Measurements from ENCODE around the gene BCAR3. TPM values are rescaled to one million over a fixed set of nuclear protein-coding genes. Genes with fewer than 3 reads are reported as not detected.

BCAR3 gene
- total RNA-seq, 1 donor from 2014 or later = 38.5 TPM

- TF ChIP-seq CTCF (conservative IDR thresholded peaks at IDR 0.05) = no peak
- peaks cover 19% of the 10 kb centered on the region for H3K36me3 Mint-ChIP-seq (ENCODE audit: low read depth)
- peaks cover 34% of the 10 kb centered on the region for H3K4me1 Mint-ChIP-seq
- peak overlapping the region; percentile 36 for H3K4me3 Mint-ChIP-seq
- H3K27me3 Mint-ChIP-seq (ENCODE audit: low read depth) = no peaks in the 10 kb centered on the region
- peak overlapping the region; percentile 52 for H3K27ac Mint-ChIP-seq (ENCODE audit: unreplicated experiment)
- no peaks in the 10 kb centered on the region for H3K9me3 Mint-ChIP-seq
- DNase-seq (ENCODE audit: low read depth, low spot score) = no peak
Observed at GRCh38 chr1:93574511-93574910, 107.1 kb downstream of the BCAR3 start.

GRCh38 chr1:93573940-93574469, 107.6 kb downstream of the BCAR3 start:
- TF ChIP-seq CTCF (conservative IDR thresholded peaks at IDR 0.05) = no peak
- no peaks in the 10 kb centered on the region for H3K27me3 Mint-ChIP-seq (ENCODE audit: low read depth)
- DNase-seq (ENCODE audit: low read depth, low spot score) = no peak
- peaks cover 19% of the 10 kb centered on the region for H3K36me3 Mint-ChIP-seq (ENCODE audit: low read depth)
- peaks cover 34% of the 10 kb centered on the region for H3K4me1 Mint-ChIP-seq
- peak overlapping the region; percentile 36 for H3K4me3 Mint-ChIP-seq
- H3K9me3 Mint-ChIP-seq = no peaks in the 10 kb centered on the region
- no peak overlapping the region for H3K27ac Mint-ChIP-seq (ENCODE audit: unreplicated experiment)

- no peak for DNase-seq (ENCODE audit: low read depth, low spot score)
Observed at GRCh38 chr1:93571623-93572310, 109.9 kb downstream of the BCAR3 start.

DNA sequence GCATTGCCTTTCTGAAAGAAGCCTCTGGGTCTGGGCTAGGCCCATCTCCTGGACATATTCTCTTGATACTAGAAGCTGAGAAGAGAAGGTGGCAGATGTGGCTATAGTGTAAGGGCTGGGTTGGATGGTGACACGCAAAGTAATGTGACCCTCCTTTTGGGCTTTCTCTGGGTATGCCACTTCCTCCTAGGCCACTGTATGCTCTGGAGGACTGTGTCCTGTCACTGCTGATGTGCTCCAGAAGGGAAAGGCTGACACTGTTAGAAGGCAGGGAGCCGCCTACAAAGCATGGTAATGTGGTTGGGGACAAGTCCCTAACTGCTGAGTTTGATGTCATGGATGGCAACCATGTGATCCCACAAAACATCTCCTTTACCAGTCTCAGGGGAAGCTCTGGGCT, 112.1 kb downstream of the BCAR3 start:
- H3K9me3 Mint-ChIP-seq = no peaks in the 10 kb centered on the region
- H3K4me3 Mint-ChIP-seq = no peak overlapping the region
- peaks cover 40% of the 10 kb centered on the region for H3K36me3 Mint-ChIP-seq (ENCODE audit: low read depth)
- TF ChIP-seq CTCF (conservative IDR thresholded peaks at IDR 0.05) = no peak
- peaks cover 7% of the 10 kb centered on the region for H3K4me1 Mint-ChIP-seq
- no peak overlapping the region for H3K27ac Mint-ChIP-seq (ENCODE audit: unreplicated experiment)
- DNase-seq (ENCODE audit: low read depth, low spot score) = no peak
- no peaks in the 10 kb centered on the region for H3K27me3 Mint-ChIP-seq (ENCODE audit: low read depth)

More at GRCh38 chr1:93571623-93572310, 109.9 kb downstream of the BCAR3 start:
- Mint-ChIP-seq H3K4me1 (peaks cover 29% of the 10 kb centered on the region), H3K9me3 (no peaks in the 10 kb centered on the region), H3K27ac (ENCODE audit: unreplicated experiment) (peak overlapping the region; percentile 84), H3K4me3 (no peak overlapping the region), H3K27me3 (ENCODE audit: low read depth) (no peaks in the 10 kb centered on the region), H3K36me3 (ENCODE audit: low read depth) (peaks cover 38% of the 10 kb centered on the region)
- no peak for TF ChIP-seq CTCF (conservative IDR thresholded peaks at IDR 0.05)

GRCh38 chr1:93567255-93567918, 114.2 kb downstream of the BCAR3 start:
- Mint-ChIP-seq H3K9me3 (no peaks in the 10 kb centered on the region), H3K4me1 (no peaks in the 10 kb centered on the region), H3K27me3 (ENCODE audit: low read depth) (no peaks in the 10 kb centered on the region), H3K4me3 (no peak overlapping the region), H3K36me3 (ENCODE audit: low read depth) (peaks cover 43% of the 10 kb centered on the region), H3K27ac (ENCODE audit: unreplicated experiment) (peak overlapping the region; percentile 50)
- TF ChIP-seq CTCF (conservative IDR thresholded peaks at IDR 0.05) = no peak
- no peak for DNase-seq (ENCODE audit: low read depth, low spot score)

All from neural crest cell (in vitro differentiated cells).